ENCODE measurements around the gene MCTP2.

DNA sequence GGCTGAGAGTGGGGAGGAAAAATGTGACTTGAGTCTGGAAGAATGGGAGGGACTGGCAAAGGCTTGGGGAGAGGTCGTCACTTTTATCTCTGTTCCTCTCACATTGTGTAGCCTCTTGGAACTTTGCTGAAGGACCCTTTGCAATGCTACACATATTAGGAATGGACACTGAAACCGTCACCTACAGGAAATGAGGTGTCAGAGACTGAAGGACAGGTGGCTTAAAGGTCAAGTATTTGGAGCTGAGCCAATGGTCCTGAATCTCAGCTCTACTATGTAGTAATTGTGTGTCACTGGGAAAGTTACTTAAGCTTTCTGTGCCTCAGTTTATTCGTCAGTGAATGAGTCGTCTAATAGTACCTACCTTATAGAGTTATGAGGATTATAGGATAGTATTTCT is 14.7 kb downstream of the MCTP2 start:
- TF ChIP-seq POLR2AphosphoS5 (IDR thresholded peaks at IDR 0.05; ENCODE audit: low read depth, low read length) (no peak), POLR2A (IDR thresholded peaks at IDR 0.05; ENCODE audit: low read depth, low read length) (no peak)

Data from GM12892 (cell line).